Liver (tissue), 9 donors: ENCODE measurements around the gene EXOC3L1. TPM values are rescaled to one million over a fixed set of nuclear protein-coding genes. Genes with fewer than 3 reads are reported as not detected.

Source experiments
- DNase-seq: peaks from one replicate; pipeline ENCODE4 v3.0.0-alpha.2; 2017; ENCODE audit warnings: low spot score
- H3K27ac ChIP-seq, 2 donors: one replicate each; pipeline ENCODE4 v1.7.0; 2013; ENCODE audit warnings: inconsistent platforms in 2 of 2, low read length in 2 of 2, control low read depth in 1 of 2, low read depth in 1 of 2, mild to moderate bottlenecking in 1 of 2
- H3K27me3 ChIP-seq, 4 donors: one replicate each; pipeline versions ENCODE4 v1.6.1 to v1.7.0; 2013; ENCODE audit warnings: low read length in 3 of 4, inconsistent platforms in 1 of 4, mild to moderate bottlenecking in 1 of 4, moderate library complexity in 1 of 4; ENCODE audit not compliant: control insufficient read depth in 4 of 4, insufficient read depth in 4 of 4
- H3K36me3 ChIP-seq, 4 donors: one replicate each; pipeline versions ENCODE4 v1.6.1 to v1.7.0; 2013; ENCODE audit warnings: low read length in 3 of 4, mild to moderate bottlenecking in 3 of 4, low read depth in 1 of 4, moderate library complexity in 1 of 4; ENCODE audit not compliant: control insufficient read depth in 4 of 4, insufficient read depth in 3 of 4
- H3K4me1 ChIP-seq, 4 donors: one replicate each; pipeline versions ENCODE4 v1.6.1 to v1.7.0; 2013; ENCODE audit warnings: low read length in 3 of 4, mild to moderate bottlenecking in 3 of 4, moderate library complexity in 1 of 4; ENCODE audit not compliant: control insufficient read depth in 4 of 4, insufficient read depth in 4 of 4
- H3K4me3 ChIP-seq, 3 donors: one replicate each; pipeline versions ENCODE4 v1.6.1 to v1.7.0; 2013; ENCODE audit warnings: low read length in 3 of 3, control low read depth in 1 of 3, low read depth in 1 of 3, mild to moderate bottlenecking in 1 of 3
- H3K9ac ChIP-seq, 2 donors: one replicate each; pipeline ENCODE4 v1.7.0; 2013; ENCODE audit warnings: low read length in 2 of 2, mild to moderate bottlenecking in 2 of 2, moderate library complexity in 2 of 2, control low read depth in 1 of 2, low read depth in 1 of 2
- H3K9me3 ChIP-seq, 4 donors: one replicate each; pipeline versions ENCODE4 v1.6.1 to v1.7.0; 2013; ENCODE audit warnings: low read length in 3 of 4; ENCODE audit not compliant: control insufficient read depth in 4 of 4
- ATF3 ChIP-seq: IDR thresholded peaks from 2 replicates; pipeline ENCODE4 v1.6.1; 2016; ENCODE audit warnings: antibody characterized with exemption
- CTCF ChIP-seq: fragments of 150-350 bp; IDR thresholded peaks from 2 replicates; pipeline ENCODE4 v1.5.1; 2017; ENCODE audit warnings: improper control_type of control experiment, low read depth, low read length; ENCODE audit not compliant: missing input control
- EGR1 ChIP-seq, 2 donors: IDR thresholded peaks; 2 replicates each; pipeline ENCODE4 v1.6.1; 2016 to 2018; ENCODE audit warnings: antibody characterized with exemption in 2 of 2, low read depth in 2 of 2
- FOXA1 ChIP-seq: IDR thresholded peaks from 2 replicates; pipeline ENCODE4 v1.6.1; 2016; ENCODE audit warnings: antibody characterized with exemption
- GABPA ChIP-seq, 2 donors: IDR thresholded peaks in 1 of 2; conservative IDR thresholded peaks in 1 of 2; 2 replicates each; pipeline ENCODE4 v1.6.1; 2016; ENCODE audit warnings: antibody characterized with exemption in 2 of 2, mild to moderate bottlenecking in 1 of 2, moderate library complexity in 1 of 2
- HNF4A ChIP-seq, 2 donors: conservative IDR thresholded peaks; 2 replicates each; pipeline ENCODE4 v1.6.1; 2016; ENCODE audit warnings: antibody characterized with exemption in 2 of 2, mild to moderate bottlenecking in 2 of 2
- HNF4G ChIP-seq: IDR thresholded peaks from 2 replicates; pipeline ENCODE4 v1.6.1; 2016; ENCODE audit warnings: antibody characterized with exemption
- JUND ChIP-seq, 2 donors: IDR thresholded peaks; 2 replicates each; pipeline ENCODE4 v1.6.1; 2016; ENCODE audit warnings: antibody characterized with exemption in 2 of 2
- MAX ChIP-seq: IDR thresholded peaks from 2 replicates; pipeline ENCODE4 v1.6.1; 2016; ENCODE audit warnings: antibody characterized with exemption
- NR2F2 ChIP-seq: IDR thresholded peaks from 2 replicates; pipeline ENCODE4 v1.6.1; 2016; ENCODE audit warnings: antibody characterized with exemption
- RAD21 ChIP-seq, 2 donors: IDR thresholded peaks; 2 replicates each; pipeline ENCODE4 v1.6.1; 2016; ENCODE audit warnings: antibody characterized with exemption in 2 of 2, mild to moderate bottlenecking in 2 of 2
- REST ChIP-seq: IDR thresholded peaks from 2 replicates; pipeline ENCODE4 v1.6.1; 2016; ENCODE audit warnings: antibody characterized with exemption, mild to moderate bottlenecking
- RXRA ChIP-seq, 2 donors: IDR thresholded peaks; 2 replicates each; pipeline ENCODE4 v1.6.1; 2017 to 2018; ENCODE audit warnings: antibody characterized with exemption in 2 of 2, mild to moderate bottlenecking in 1 of 2
- SP1 ChIP-seq: IDR thresholded peaks from 2 replicates; pipeline ENCODE4 v1.6.1; 2018; ENCODE audit warnings: antibody characterized with exemption, mild to moderate bottlenecking
- TAF1 ChIP-seq: conservative IDR thresholded peaks from 2 replicates; pipeline ENCODE4 v1.6.1; 2016; ENCODE audit warnings: antibody characterized with exemption, mild to moderate bottlenecking
- YY1 ChIP-seq: IDR thresholded peaks from 2 replicates; pipeline ENCODE4 v1.6.1; 2016; ENCODE audit warnings: antibody characterized with exemption, mild to moderate bottlenecking
- ZBTB33 ChIP-seq: IDR thresholded peaks from 2 replicates; pipeline ENCODE4 v1.6.1; 2016; ENCODE audit warnings: antibody characterized with exemption
- WGBS: extraction: QIAGEN DNeasy Blood & Tissue Kit; methylation state at CpG from one replicate; pipeline ENCODE4 v1.1.7; 2013; 5-methylcytosine and 5-hydroxymethylcytosine counted together
- polyA plus RNA-seq, 2 donors: library from polyadenylated mRNA; stranded (reverse) in 1 of 2; unstranded in 1 of 2; fragments of 200-250 nt in 1 of 2; fragments of >200 nt in 1 of 2; fragmentation: Nextera tagmentation in 1 of 2; extraction: Ambion mirVana in 1 of 2; gene quantifications; one replicate each; pipeline versions ENCODE4 v1.2.1 to v1.2.3, GENCODE V29; 2013 to 2015
- total RNA-seq, 2 donors: library from RNA; depleted of rRNA; stranded (reverse); fragments of >200 nt; gene quantifications; one replicate each; pipeline ENCODE4 v1.2.3, GENCODE V29; 2014
- donor health status: healthy.
- donor health status: healthy.
- donor health status: healthy.
- donor health status: healthy.
- donor health status: healthy.

EXOC3L1 gene
- total and polyA plus RNA-seq, 4 donors = 1.1 to 3.7 (median 2.8) TPM

- peaks cover 40 to 85% (median 76%) of the 10 kb centered on the region in 4 donors for H3K36me3 ChIP-seq
- no peak for DNase-seq
- no peak overlapping the region for H3K27ac ChIP-seq
- no peak overlapping the region for H3K9ac ChIP-seq
- TF ChIP-seq JUND (IDR thresholded peaks at IDR 0.05) (no peak), ZBTB33 (no peak), CTCF (no peak), NR2F2 (no peak), REST (no peak), ATF3 (no peak), MAX (no peak), TAF1 (no peak), FOXA1 (no peak)
- H3K4me3 ChIP-seq = no peak overlapping the region
- no peaks in the 10 kb centered on the region for H3K27me3 ChIP-seq
- WGBS = 96% methylated on average over 2 of the region's 2 CpGs
- H3K4me1 ChIP-seq = peaks cover 0 to 2% (median 0%) of the 10 kb centered on the region in 4 donors
- H3K9me3 ChIP-seq = no peaks in the 10 kb centered on the region
Measured at GRCh38 chr16:67144943-67145342, 45.0 kb downstream of the EXOC3L1 start.

- no peak overlapping the region for H3K9ac ChIP-seq
- WGBS = 95% methylated on average over 9 of the region's 9 CpGs
- DNase-seq = no peak
Measured at GRCh38 chr16:67142342-67142741, 47.6 kb downstream of the EXOC3L1 start.

More at GRCh38 chr16:67142342-67142741, 47.6 kb downstream of the EXOC3L1 start:
- no peaks in the 10 kb centered on the region for H3K9me3 ChIP-seq
- H3K4me3 ChIP-seq = no peak overlapping the region
- H3K36me3 ChIP-seq = peaks cover 39 to 96% (median 88%) of the 10 kb centered on the region in 4 donors
- no peak overlapping the region for H3K27ac ChIP-seq
- no peaks in the 10 kb centered on the region for H3K27me3 ChIP-seq
- no peaks in the 10 kb centered on the region for H3K4me1 ChIP-seq
- TF ChIP-seq TAF1 (no peak), EGR1 (IDR thresholded peaks at IDR 0.05; ENCODE audit: low read depth in 2 of 2) (no peak), GABPA (IDR thresholded peaks at IDR 0.05 in 1 of 2, conservative IDR thresholded peaks at IDR 0.05 in 1 of 2) (no peak), YY1 (no peak), SP1 (no peak), HNF4G (no peak), CTCF (no peak), RAD21 (IDR thresholded peaks at IDR 0.05) (no peak), FOXA1 (no peak), ATF3 (no peak), JUND (IDR thresholded peaks at IDR 0.05) (no peak), MAX (no peak), RXRA (IDR thresholded peaks at IDR 0.05) (no peak), NR2F2 (no peak), HNF4A (conservative IDR thresholded peaks at IDR 0.05) (no peak)
